ENCODE measurements around the gene MEG3. TPM values are rescaled to one million over a fixed set of nuclear protein-coding genes. Genes with fewer than 3 reads are reported as not detected.
A peak's percentile ranks its signal among the peaks of the same experiment; 100 is the strongest.

The MEG3 gene
- total and polyA plus RNA-seq, 2 donors from 2014 or later = 24.0 to 29.6 TPM

DNA sequence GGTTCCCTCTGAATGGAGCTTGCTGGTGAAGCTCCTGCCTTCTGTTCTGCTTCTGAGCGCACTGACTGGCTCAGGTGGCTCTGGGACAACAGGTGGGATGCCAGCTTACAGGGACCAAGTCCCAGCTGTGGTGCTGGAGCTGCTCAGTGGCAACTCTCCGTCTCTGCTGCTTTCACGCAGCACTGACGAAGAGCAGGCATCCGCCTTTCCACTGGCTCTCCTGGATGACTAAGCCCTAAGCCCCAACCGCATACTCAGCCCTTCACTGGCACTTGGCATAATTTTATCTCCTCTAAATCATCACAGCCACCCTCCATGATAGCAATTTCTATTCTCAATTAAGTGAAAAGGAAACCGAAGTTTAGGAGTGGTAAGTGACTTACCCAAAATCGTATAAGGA lies 81.3 kb downstream of the MEG3 start:
- DNase-seq (no peak), FAIRE-seq (no peak)
- Histone ChIP-seq H3K9ac (ENCODE audit: low read length in 3 of 3) (no peak overlapping the region), H3K36me3 (ENCODE audit: control insufficient read depth in 2 of 3, insufficient read depth in 3 of 3, low read length in 3 of 3) (no peaks in the 10 kb centered on the region), H3K4me1 (ENCODE audit: control insufficient read depth in 2 of 3, insufficient read depth in 2 of 3, low read depth in 1 of 3, low read length in 3 of 3) (no peaks in the 10 kb centered on the region), H3K27me3 (ENCODE audit: control insufficient read depth, insufficient read depth, low read length) (peaks cover 5% of the 10 kb centered on the region), H3K27ac (ENCODE audit: low read depth in 2 of 2, low read length in 2 of 2) (no peak overlapping the region), H3K4me3 (ENCODE audit: low read length in 3 of 3) (no peak overlapping the region), H3K9me3 (ENCODE audit: control insufficient read depth in 2 of 3, insufficient read depth in 1 of 3, low read length in 3 of 3) (no peaks in the 10 kb centered on the region)
- TF ChIP-seq, protein P1, sequence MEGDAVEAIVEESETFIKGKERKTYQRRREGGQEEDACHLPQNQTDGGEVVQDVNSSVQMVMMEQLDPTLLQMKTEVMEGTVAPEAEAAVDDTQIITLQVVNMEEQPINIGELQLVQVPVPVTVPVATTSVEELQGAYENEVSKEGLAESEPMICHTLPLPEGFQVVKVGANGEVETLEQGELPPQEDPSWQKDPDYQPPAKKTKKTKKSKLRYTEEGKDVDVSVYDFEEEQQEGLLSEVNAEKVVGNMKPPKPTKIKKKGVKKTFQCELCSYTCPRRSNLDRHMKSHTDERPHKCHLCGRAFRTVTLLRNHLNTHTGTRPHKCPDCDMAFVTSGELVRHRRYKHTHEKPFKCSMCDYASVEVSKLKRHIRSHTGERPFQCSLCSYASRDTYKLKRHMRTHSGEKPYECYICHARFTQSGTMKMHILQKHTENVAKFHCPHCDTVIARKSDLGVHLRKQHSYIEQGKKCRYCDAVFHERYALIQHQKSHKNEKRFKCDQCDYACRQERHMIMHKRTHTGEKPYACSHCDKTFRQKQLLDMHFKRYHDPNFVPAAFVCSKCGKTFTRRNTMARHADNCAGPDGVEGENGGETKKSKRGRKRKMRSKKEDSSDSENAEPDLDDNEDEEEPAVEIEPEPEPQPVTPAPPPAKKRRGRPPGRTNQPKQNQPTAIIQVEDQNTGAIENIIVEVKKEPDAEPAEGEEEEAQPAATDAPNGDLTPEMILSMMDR (IDR thresholded peaks at IDR 0.05; ENCODE audit: borderline replicate concordance, extremely low read depth, insufficient read depth) = no peak
- intact Hi-C loops (cut with DNase I) = no loop called here

DNA sequence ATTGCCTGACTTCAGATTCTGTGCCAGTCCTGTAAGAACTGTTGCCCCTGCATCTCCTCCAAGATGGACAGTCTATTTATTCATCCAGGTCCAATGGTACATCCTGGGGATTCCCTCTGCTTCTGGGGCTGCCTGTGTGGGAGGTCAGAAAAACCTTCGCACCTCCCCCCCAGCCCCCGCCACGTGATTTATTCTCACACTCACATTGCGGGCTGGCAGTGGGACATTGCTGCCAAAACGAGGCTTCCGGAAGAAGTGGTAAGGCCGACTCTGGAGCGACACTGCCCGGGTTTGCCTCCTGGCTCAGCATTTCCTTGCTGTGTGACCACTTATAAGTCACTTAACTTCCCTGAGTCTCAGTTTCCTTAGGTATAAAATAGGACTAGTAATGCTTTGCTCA lies 83.5 kb downstream of the MEG3 start:
- peaks cover 5% of the 10 kb centered on the region for H3K27me3 ChIP-seq (ENCODE audit: control insufficient read depth, insufficient read depth, low read length)
- no peak for DNase-seq
- FAIRE-seq = no peak
- H3K4me3 ChIP-seq (ENCODE audit: low read length in 3 of 3) = no peak overlapping the region
- no peaks in the 10 kb centered on the region for H3K9me3 ChIP-seq (ENCODE audit: control insufficient read depth in 2 of 3, insufficient read depth in 1 of 3, low read length in 3 of 3)
- no peak overlapping the region for H3K27ac ChIP-seq (ENCODE audit: low read depth in 2 of 2, low read length in 2 of 2)
- TF ChIP-seq, protein P1 (IDR thresholded peaks at IDR 0.05; ENCODE audit: borderline replicate concordance, extremely low read depth, insufficient read depth) = no peak
- no peaks in the 10 kb centered on the region for H3K4me1 ChIP-seq (ENCODE audit: control insufficient read depth in 2 of 3, insufficient read depth in 2 of 3, low read depth in 1 of 3, low read length in 3 of 3)
- intact Hi-C loops (cut with DNase I) = no loop called here
- no peaks in the 10 kb centered on the region for H3K36me3 ChIP-seq (ENCODE audit: control insufficient read depth in 2 of 3, insufficient read depth in 3 of 3, low read length in 3 of 3)
- no peak overlapping the region for H3K9ac ChIP-seq (ENCODE audit: low read length in 3 of 3)

Small RNA genes within 50 kb of the gene (microRNA-seq; reads per million reads assigned to microRNA genes)
- 336 reads per million, percentile 69 among the genes with 10 or more reads in this experiment for gene MIR127
- gene MIR136 = 16.9 reads per million, percentile 28 among the genes with 10 or more reads in this experiment
- gene MIR2392 = not detected
- gene MIR337 = 126 reads per million, percentile 56 among the genes with 10 or more reads in this experiment
- gene MIR431 = 10.8 reads per million, percentile 20 among the genes with 10 or more reads in this experiment
- 21.7 reads per million, percentile 31 among the genes with 10 or more reads in this experiment for gene MIR432
- gene MIR433 = 17.6 reads per million, percentile 29 among the genes with 10 or more reads in this experiment
- gene MIR493 = 76.1 reads per million, percentile 48 among the genes with 10 or more reads in this experiment
- not detected for gene MIR665

Other genes starting within 250 kb of the MEG3 start
- 1.4 TPM for gene BEGAIN, start 238.7 kb upstream of the MEG3 start, total RNA-seq
- 0.52 TPM for gene BEGAIN, start 238.7 kb upstream of the MEG3 start, polyA plus RNA-seq (ENCODE audit: insufficient read depth, low read depth, low replicate concordance)
- gene DLK1, start 99.2 kb upstream of the MEG3 start, total RNA-seq = not detected
- 0.17 TPM for gene DLK1, start 99.2 kb upstream of the MEG3 start, polyA plus RNA-seq (ENCODE audit: insufficient read depth, low read depth, low replicate concordance)
- not detected for gene RTL1, start 77.6 kb downstream of the MEG3 start, total RNA-seq
- gene RTL1, start 77.6 kb downstream of the MEG3 start, polyA plus RNA-seq (ENCODE audit: insufficient read depth, low read depth, low replicate concordance) = not detected

Data from kidney (tissue), 14 donors.